Astrocyte (in vitro differentiated cells and primary cell): ENCODE results near the gene MARF1. TPM values are rescaled to one million over a fixed set of nuclear protein-coding genes. Genes with fewer than 3 reads are reported as not detected.

ENCODE experiments used
- DNase-seq: peaks from one replicate; pipeline ENCODE4 v3.0.0-alpha.2; 2010; ENCODE audit warnings: low read depth
- FAIRE-seq: peaks from 2 replicates; lab custom pipeline; 2011; peaks lifted over from hg19 to GRCh38; lab: Jason Lieb, UNC
- H2AFZ ChIP-seq: 2 replicates; pipeline ENCODE4 v1.6.0; 2012; ENCODE audit warnings: low read depth, low read length, inconsistent platforms
- H3K27ac ChIP-seq: 2 replicates; pipeline ENCODE4 v1.5.1; 2011; ENCODE audit warnings: low read depth, low read length, inconsistent platforms
- H3K27me3 ChIP-seq: 2 replicates; pipeline ENCODE4 v1.6.0; 2011; ENCODE audit warnings: low read length, inconsistent platforms; ENCODE audit not compliant: insufficient read depth
- H3K36me3 ChIP-seq: 2 replicates; pipeline ENCODE4 v1.5.1; 2011; ENCODE audit warnings: low read length, inconsistent platforms; ENCODE audit not compliant: insufficient read depth
- H3K4me1 ChIP-seq: 2 replicates; pipeline ENCODE4 v1.5.1; 2011; ENCODE audit warnings: low read length, inconsistent platforms; ENCODE audit not compliant: insufficient read depth
- H3K4me2 ChIP-seq: 2 replicates; pipeline ENCODE4 v1.6.0; 2012; ENCODE audit warnings: low read length, inconsistent platforms
- H3K4me3 ChIP-seq: 2 replicates; pipeline ENCODE4 v1.5.1; 2011; ENCODE audit warnings: low read depth, mild to moderate bottlenecking, low read length, inconsistent platforms; ENCODE audit not compliant: insufficient read depth
- H3K79me2 ChIP-seq: 2 replicates; pipeline ENCODE4 v1.6.0; 2012; ENCODE audit warnings: mild to moderate bottlenecking, low read length, inconsistent platforms; ENCODE audit not compliant: insufficient read depth
- H3K9ac ChIP-seq: 2 replicates; pipeline ENCODE4 v1.6.0; 2012; ENCODE audit warnings: mild to moderate bottlenecking, low read length, inconsistent platforms
- H3K9me3 ChIP-seq: 2 replicates; pipeline ENCODE4 v1.5.1; 2012; ENCODE audit warnings: low read depth, mild to moderate bottlenecking, low read length, inconsistent platforms; ENCODE audit not compliant: insufficient read depth
- H4K20me1 ChIP-seq: 2 replicates; pipeline ENCODE4 v1.6.0; 2012; ENCODE audit warnings: low read length, inconsistent platforms; ENCODE audit not compliant: insufficient read depth
- H3K27ac Mint-ChIP-seq: one replicate; pipeline ENCODE4 v1.8.0; 2021; ENCODE audit warnings: mild to moderate bottlenecking, mixed read lengths; ENCODE audit not compliant: unreplicated experiment
- H3K27me3 Mint-ChIP-seq: one replicate; pipeline ENCODE4 v1.8.0; 2021; ENCODE audit warnings: low read depth, mixed read lengths; ENCODE audit not compliant: unreplicated experiment
- H3K36me3 Mint-ChIP-seq: one replicate; pipeline ENCODE4 v1.8.0; 2021; ENCODE audit warnings: low read depth, mixed read lengths; ENCODE audit not compliant: unreplicated experiment
- H3K4me1 Mint-ChIP-seq: one replicate; pipeline ENCODE4 v1.8.0; 2021; ENCODE audit warnings: low read depth, mixed read lengths; ENCODE audit not compliant: unreplicated experiment
- H3K4me3 Mint-ChIP-seq: one replicate; pipeline ENCODE4 v1.8.0; 2021; ENCODE audit warnings: mild to moderate bottlenecking, moderate library complexity, mixed read lengths; ENCODE audit not compliant: unreplicated experiment
- H3K9me3 Mint-ChIP-seq: one replicate; pipeline ENCODE4 v1.8.0; 2021; ENCODE audit warnings: mild to moderate bottlenecking, mixed read lengths; ENCODE audit not compliant: unreplicated experiment
- CTCF ChIP-seq: IDR thresholded peaks from 2 replicates; pipeline ENCODE4 v1.5.1; 2011; ENCODE audit warnings: low read depth, mild to moderate bottlenecking, inconsistent platforms, low read length, moderate library complexity; ENCODE audit not compliant: insufficient read depth
- EZH2 ChIP-seq: IDR thresholded peaks from 2 replicates; pipeline ENCODE4 v1.6.1; 2012; ENCODE audit warnings: mild to moderate bottlenecking, low read length, inconsistent platforms; ENCODE audit not compliant: insufficient read depth
- total RNA-seq: library from RNA; stranded (reverse); gene quantifications from 2 replicates; pipeline ENCODE4 v1.2.1, GENCODE V29; 2021

Gene MARF1
- total RNA-seq, 1 donor from 2014 or later = 47.4 TPM

DNA sequence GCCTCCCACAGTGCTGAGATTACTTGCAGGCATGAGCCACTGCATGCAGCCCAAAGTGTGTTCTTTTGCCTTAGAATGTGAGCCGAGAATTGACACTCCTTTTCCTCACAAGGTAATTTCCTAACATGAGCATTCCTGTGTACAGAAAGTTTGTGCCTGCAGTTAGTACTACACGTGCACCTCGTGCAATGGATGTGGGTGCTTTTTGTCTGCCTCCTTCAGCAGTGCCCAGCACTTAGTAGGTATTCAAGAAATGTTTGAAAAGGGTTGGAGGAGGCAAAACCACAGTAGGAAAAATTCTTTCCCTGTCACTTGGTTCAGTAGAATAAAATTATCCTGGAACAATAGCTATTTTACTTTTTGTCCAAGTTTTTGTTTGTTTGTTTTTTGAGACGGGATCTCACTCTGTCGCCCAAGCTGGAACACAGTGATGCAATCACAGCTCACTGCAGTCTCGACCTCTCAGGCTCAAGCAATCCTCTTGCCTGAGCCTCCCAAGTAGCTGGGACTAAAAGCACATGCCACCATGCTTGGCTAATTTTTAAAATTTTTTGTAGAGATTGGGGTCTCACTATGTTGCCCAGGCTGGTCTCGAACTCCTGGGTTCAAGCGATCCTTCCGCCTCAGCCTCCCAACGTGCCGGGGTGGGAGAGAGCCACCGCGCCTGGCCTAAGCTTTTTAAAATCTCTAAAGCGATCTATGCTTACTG is 9.5 kb upstream of the MARF1 start:
- no peak for FAIRE-seq

GRCh38 chr16:15650698-15651171 is 7.8 kb upstream of the MARF1 start:
- Histone ChIP-seq H3K4me2 (peak overlapping the region; percentile 94), H3K27ac (peak overlapping the region; percentile 82), H2AFZ (peak overlapping the region; percentile 79), H3K79me2 (peaks cover 53% of the 10 kb centered on the region), H3K4me1 (peaks cover 14% of the 10 kb centered on the region), H3K9ac (peak overlapping the region; percentile 90), H3K36me3 (no peaks in the 10 kb centered on the region), H3K4me3 (peak overlapping the region; percentile 97), H4K20me1 (peaks cover 36% of the 10 kb centered on the region), H3K9me3 (no peaks in the 10 kb centered on the region), H3K27me3 (no peaks in the 10 kb centered on the region)
- H3K27me3 Mint-ChIP-seq = no peaks in the 10 kb centered on the region
- peak overlapping the region; percentile 93 for H3K27ac Mint-ChIP-seq
- H3K36me3 Mint-ChIP-seq = no peaks in the 10 kb centered on the region
- FAIRE-seq (no peak), DNase-seq (no peak)
- TF ChIP-seq EZH2 = no peak
- TF ChIP-seq CTCF = no peak
- no peaks in the 10 kb centered on the region for H3K9me3 Mint-ChIP-seq
- H3K4me1 Mint-ChIP-seq = peaks cover 7% of the 10 kb centered on the region
- H3K4me3 Mint-ChIP-seq = peak overlapping the region; percentile 99

More for the DNA sequence above, 9.5 kb upstream of the MARF1 start:
- Histone ChIP-seq H3K4me3 (no peak overlapping the region), H2AFZ (no peak overlapping the region), H3K36me3 (no peaks in the 10 kb centered on the region), H4K20me1 (peaks cover 45% of the 10 kb centered on the region), H3K4me1 (peaks cover 14% of the 10 kb centered on the region), H3K9ac (no peak overlapping the region), H3K4me2 (peak overlapping the region; percentile 64), H3K27ac (peak overlapping the region; percentile 0), H3K9me3 (no peaks in the 10 kb centered on the region), H3K27me3 (no peaks in the 10 kb centered on the region), H3K79me2 (peaks cover 68% of the 10 kb centered on the region)
- no peak for DNase-seq
- Mint-ChIP-seq H3K9me3 (no peaks in the 10 kb centered on the region), H3K4me3 (no peak overlapping the region), H3K27ac (peak overlapping the region; percentile 63), H3K27me3 (no peaks in the 10 kb centered on the region), H3K36me3 (no peaks in the 10 kb centered on the region), H3K4me1 (peaks cover 7% of the 10 kb centered on the region)
- TF ChIP-seq EZH2 = no peak
- no peak for TF ChIP-seq CTCF
